Measurements from ENCODE around the gene ATP1B2. TPM values are rescaled to one million over a fixed set of nuclear protein-coding genes. Genes with fewer than 3 reads are reported as not detected.

ATP1B2 gene
- total RNA-seq, 1 experiment from 2014 or later = not detected

GRCh38 chr17:7677388-7678067 is 26.8 kb downstream of the ATP1B2 start:
- H3K4me3 ChIP-seq (replicated peaks in 1 of 2; ENCODE audit: low read depth in 1 of 2, low read length in 2 of 2) = no peak overlapping the region
- CTCF ChIA-PET = no interaction called here
- peaks cover 17 to 19% of the 10 kb centered on the region in 2 experiments for H3K36me3 ChIP-seq (ENCODE audit: control insufficient read depth in 1 of 2, insufficient read depth in 2 of 2, low read length in 2 of 2)
- H3K79me2 ChIP-seq (ENCODE audit: insufficient read depth, low read length) = peaks cover 14% of the 10 kb centered on the region
- H4K20me1 ChIP-seq (ENCODE audit: insufficient read depth) = no peaks in the 10 kb centered on the region
- POLR2A ChIA-PET = no interaction called here
- no peaks in the 10 kb centered on the region for H3K27me3 ChIP-seq (ENCODE audit: insufficient read depth, low read length)
- TF ChIP-seq CEBPB (IDR thresholded peaks at IDR 0.05; ENCODE audit: low read depth) = no peak
- TF ChIP-seq SP1 (IDR thresholded peaks at IDR 0.05; ENCODE audit: low read depth) = no peak
- no peak for TF ChIP-seq ZFX (IDR thresholded peaks at IDR 0.05)
- no peak for TF ChIP-seq POLR2AphosphoS5 (IDR thresholded peaks at IDR 0.05; ENCODE audit: low read depth, low read length)
- TF ChIP-seq ATF3 (IDR thresholded peaks at IDR 0.05) = no peak
- TF ChIP-seq, protein P1, sequence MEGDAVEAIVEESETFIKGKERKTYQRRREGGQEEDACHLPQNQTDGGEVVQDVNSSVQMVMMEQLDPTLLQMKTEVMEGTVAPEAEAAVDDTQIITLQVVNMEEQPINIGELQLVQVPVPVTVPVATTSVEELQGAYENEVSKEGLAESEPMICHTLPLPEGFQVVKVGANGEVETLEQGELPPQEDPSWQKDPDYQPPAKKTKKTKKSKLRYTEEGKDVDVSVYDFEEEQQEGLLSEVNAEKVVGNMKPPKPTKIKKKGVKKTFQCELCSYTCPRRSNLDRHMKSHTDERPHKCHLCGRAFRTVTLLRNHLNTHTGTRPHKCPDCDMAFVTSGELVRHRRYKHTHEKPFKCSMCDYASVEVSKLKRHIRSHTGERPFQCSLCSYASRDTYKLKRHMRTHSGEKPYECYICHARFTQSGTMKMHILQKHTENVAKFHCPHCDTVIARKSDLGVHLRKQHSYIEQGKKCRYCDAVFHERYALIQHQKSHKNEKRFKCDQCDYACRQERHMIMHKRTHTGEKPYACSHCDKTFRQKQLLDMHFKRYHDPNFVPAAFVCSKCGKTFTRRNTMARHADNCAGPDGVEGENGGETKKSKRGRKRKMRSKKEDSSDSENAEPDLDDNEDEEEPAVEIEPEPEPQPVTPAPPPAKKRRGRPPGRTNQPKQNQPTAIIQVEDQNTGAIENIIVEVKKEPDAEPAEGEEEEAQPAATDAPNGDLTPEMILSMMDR (IDR thresholded peaks at IDR 0.05 in 2 of 3, conservative IDR thresholded peaks at IDR 0.05 in 1 of 3; ENCODE audit: borderline replicate concordance in 1 of 3, insufficient read depth in 1 of 3, low read depth in 2 of 3, low read length in 2 of 3) = no peak
- TF ChIP-seq SRF (IDR thresholded peaks at IDR 0.05; ENCODE audit: low read depth) = no peak
- TF ChIP-seq RAD21 (IDR thresholded peaks at IDR 0.05; ENCODE audit: low read depth) = no peak
- no peak for TF ChIP-seq FOSL1 (IDR thresholded peaks at IDR 0.05; ENCODE audit: low read depth)
- TF ChIP-seq ELF1 (IDR thresholded peaks at IDR 0.05; ENCODE audit: borderline replicate concordance, low read depth) = no peak
- TF ChIP-seq ZNF274 (IDR thresholded peaks at IDR 0.05; ENCODE audit: low read depth, low read length) = no peak
- no peak for TF ChIP-seq JUND (IDR thresholded peaks at IDR 0.05)
- TF ChIP-seq SIN3A (IDR thresholded peaks at IDR 0.05; ENCODE audit: low read depth) = no peak
- no peak for TF ChIP-seq REST (IDR thresholded peaks at IDR 0.05; ENCODE audit: low read depth)
- no peak for TF ChIP-seq EGR1 (IDR thresholded peaks at IDR 0.05; ENCODE audit: low read depth)
- TF ChIP-seq CBX3 (IDR thresholded peaks at IDR 0.05; ENCODE audit: low read depth) = no peak
- no peak for TF ChIP-seq EZH2phosphoT487 (IDR thresholded peaks at IDR 0.05; ENCODE audit: borderline replicate concordance)
- no peak for TF ChIP-seq POLR2A (IDR thresholded peaks at IDR 0.05; ENCODE audit: borderline replicate concordance, extremely low read depth, insufficient read depth, insufficient read length)
- intact Hi-C loops (cut with micrococcal nuclease) = no loop called here
- H3K4me1 ChIP-seq (ENCODE audit: control insufficient read depth in 1 of 2, insufficient read depth in 2 of 2, low read length in 2 of 2) = no peaks in the 10 kb centered on the region
- H3K4me2 ChIP-seq (ENCODE audit: low read length) = no peak overlapping the region
- DNase-seq (ENCODE audit: low read depth, low spot score) = no peak
- H3K27ac ChIP-seq (ENCODE audit: low read depth, low read length) = no peak overlapping the region
- no TSS peak for BruUV-seq (replicated peaks)
- no peak overlapping the region for H2AFZ ChIP-seq (ENCODE audit: low read depth, low read length, poor library complexity, severe bottlenecking)
- no peak for ATAC-seq
- H3K9me3 ChIP-seq (ENCODE audit: control insufficient read depth in 1 of 2, insufficient read depth in 1 of 2, low read depth in 1 of 2, low read length in 2 of 2) = peaks cover 0 to 5% of the 10 kb centered on the region in 2 experiments; a peak in 1 of 4 replicates
- H3K9me2 ChIP-seq (ENCODE audit: insufficient read depth) = no peaks in the 10 kb centered on the region
- RAD21 ChIA-PET (ENCODE audit: low non-redundant PET in 1 of 2, low total read pairs in 2 of 2, uncharacterized antibody in 2 of 2, unreplicated experiment in 2 of 2) = no interaction called here
- H3K9ac ChIP-seq (ENCODE audit: low read length) = no peak overlapping the region

Data from HCT116 (cell line).